Measurements from ENCODE around the gene ITGB7. TPM values are rescaled to one million over a fixed set of nuclear protein-coding genes. Genes with fewer than 3 reads are reported as not detected.

The ITGB7 gene
- total and polyA plus RNA-seq, 7 donors = 0.19 to 1.6 (median 0.65) TPM

GRCh38 chr12:53235164-53235563 is 28.1 kb upstream of the ITGB7 start:
- 24 to 54% (median 52%) methylated on average over 3 of the region's 3 CpGs for WGBS, 3 donors
- DNase-seq = no peak
- Histone ChIP-seq H3K4me3 (no peak overlapping the region), H3K27ac (no peak overlapping the region), H3K27me3 (ENCODE audit: insufficient read depth in 3 of 3, low read length in 2 of 3) (peaks cover 0 to 34% (median 5%) of the 10 kb centered on the region in 3 donors), H3K36me3 (ENCODE audit: insufficient read depth in 1 of 2, low read depth in 1 of 2) (no peaks in the 10 kb centered on the region), H3K9me3 (no peaks in the 10 kb centered on the region), H3K4me1 (peaks cover 8% of the 10 kb centered on the region)
- intact Hi-C loops (cut with DNase I) = no loop called here
- TF ChIP-seq CTCF (IDR thresholded peaks at IDR 0.05) = no peak
- ATAC-seq = no peak

- DNase-seq = peak in 1 of 2 donors; percentile 64
- Histone ChIP-seq H3K9me3 (no peaks in the 10 kb centered on the region), H3K36me3 (ENCODE audit: insufficient read depth in 1 of 2, low read depth in 1 of 2) (no peaks in the 10 kb centered on the region), H3K27me3 (ENCODE audit: insufficient read depth in 3 of 3, low read length in 2 of 3) (peaks cover 0 to 34% (median 5%) of the 10 kb centered on the region in 3 donors), H3K4me1 (peaks cover 8% of the 10 kb centered on the region), H3K27ac (no peak overlapping the region), H3K4me3 (no peak overlapping the region)
- no peak for TF ChIP-seq CTCF (IDR thresholded peaks at IDR 0.05)
- intact Hi-C loops (cut with DNase I) = no loop called here
- WGBS, 3 donors = 9 to 13% (median 10%) methylated on average over 12 of the region's 12 CpGs
- no peak for ATAC-seq
Observed at GRCh38 chr12:53234271-53234914, 27.3 kb upstream of the ITGB7 start.

GRCh38 chr12:53233671-53234121 is 26.6 kb upstream of the ITGB7 start:
- no peak for DNase-seq
- no peak for TF ChIP-seq CTCF (IDR thresholded peaks at IDR 0.05)
- Histone ChIP-seq H3K27me3 (ENCODE audit: insufficient read depth in 3 of 3, low read length in 2 of 3) (peaks cover 0 to 34% (median 5%) of the 10 kb centered on the region in 3 donors), H3K4me3 (no peak overlapping the region), H3K27ac (no peak overlapping the region), H3K9me3 (no peaks in the 10 kb centered on the region), H3K4me1 (peaks cover 8% of the 10 kb centered on the region), H3K36me3 (ENCODE audit: insufficient read depth in 1 of 2, low read depth in 1 of 2) (no peaks in the 10 kb centered on the region)
- ATAC-seq = no peak
- intact Hi-C loops (cut with DNase I) = no loop called here
- 37 to 47% (median 41%) methylated on average over 7 of the region's 7 CpGs for WGBS, 3 donors

- Histone ChIP-seq H3K9me3 (no peaks in the 10 kb centered on the region), H3K27ac (peak overlapping the region; percentile 9), H3K36me3 (ENCODE audit: insufficient read depth in 1 of 2, low read depth in 1 of 2) (no peaks in the 10 kb centered on the region), H3K27me3 (ENCODE audit: insufficient read depth in 3 of 3, low read length in 2 of 3) (peaks cover 0 to 34% (median 5%) of the 10 kb centered on the region in 3 donors), H3K4me3 (peak overlapping the region; percentile 69), H3K4me1 (peaks cover 8% of the 10 kb centered on the region)
- ATAC-seq (peak; percentile 23 to 50 (median 45)), DNase-seq (peak; percentile 36 to 62)
- intact Hi-C loops (cut with DNase I) = no loop called here
- TF ChIP-seq CTCF (IDR thresholded peaks at IDR 0.05) = no peak
- 15 to 22% (median 17%) methylated on average over 11 of the region's 11 CpGs for WGBS, 3 donors
Observed at GRCh38 chr12:53232646-53233461, 25.8 kb upstream of the ITGB7 start.

All from psoas muscle (tissue), 8 donors.